ENCODE results near the gene PLXNA4.

The PLXNA4 gene

DNA sequence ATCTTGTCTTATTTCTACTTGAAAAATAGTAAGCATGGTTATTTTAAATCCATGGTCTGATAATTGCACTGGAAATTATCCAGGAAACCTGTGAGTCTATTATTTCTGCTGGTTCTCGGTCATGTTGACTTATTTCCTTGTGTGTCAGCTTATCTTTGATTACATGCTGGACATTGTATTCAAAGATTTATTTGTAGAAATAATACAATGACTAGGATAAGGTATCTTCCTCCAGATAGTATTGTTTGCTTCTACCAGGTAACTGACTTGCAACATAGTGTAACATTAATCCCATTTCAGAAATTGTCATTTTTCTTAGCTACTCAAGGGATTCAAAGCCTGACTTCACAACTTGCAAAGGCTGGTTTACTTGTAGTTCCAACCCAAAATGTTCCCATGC is 33.4 kb downstream of the PLXNA4 start:
- Histone ChIP-seq H3K36me3 (peaks cover 10% of the 10 kb centered on the region), H3K4me1 (peaks cover 8% of the 10 kb centered on the region)
- TF ChIP-seq, protein P1, sequence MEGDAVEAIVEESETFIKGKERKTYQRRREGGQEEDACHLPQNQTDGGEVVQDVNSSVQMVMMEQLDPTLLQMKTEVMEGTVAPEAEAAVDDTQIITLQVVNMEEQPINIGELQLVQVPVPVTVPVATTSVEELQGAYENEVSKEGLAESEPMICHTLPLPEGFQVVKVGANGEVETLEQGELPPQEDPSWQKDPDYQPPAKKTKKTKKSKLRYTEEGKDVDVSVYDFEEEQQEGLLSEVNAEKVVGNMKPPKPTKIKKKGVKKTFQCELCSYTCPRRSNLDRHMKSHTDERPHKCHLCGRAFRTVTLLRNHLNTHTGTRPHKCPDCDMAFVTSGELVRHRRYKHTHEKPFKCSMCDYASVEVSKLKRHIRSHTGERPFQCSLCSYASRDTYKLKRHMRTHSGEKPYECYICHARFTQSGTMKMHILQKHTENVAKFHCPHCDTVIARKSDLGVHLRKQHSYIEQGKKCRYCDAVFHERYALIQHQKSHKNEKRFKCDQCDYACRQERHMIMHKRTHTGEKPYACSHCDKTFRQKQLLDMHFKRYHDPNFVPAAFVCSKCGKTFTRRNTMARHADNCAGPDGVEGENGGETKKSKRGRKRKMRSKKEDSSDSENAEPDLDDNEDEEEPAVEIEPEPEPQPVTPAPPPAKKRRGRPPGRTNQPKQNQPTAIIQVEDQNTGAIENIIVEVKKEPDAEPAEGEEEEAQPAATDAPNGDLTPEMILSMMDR (IDR thresholded peaks at IDR 0.05; ENCODE audit: low read depth, low read length), result no peak

DNA sequence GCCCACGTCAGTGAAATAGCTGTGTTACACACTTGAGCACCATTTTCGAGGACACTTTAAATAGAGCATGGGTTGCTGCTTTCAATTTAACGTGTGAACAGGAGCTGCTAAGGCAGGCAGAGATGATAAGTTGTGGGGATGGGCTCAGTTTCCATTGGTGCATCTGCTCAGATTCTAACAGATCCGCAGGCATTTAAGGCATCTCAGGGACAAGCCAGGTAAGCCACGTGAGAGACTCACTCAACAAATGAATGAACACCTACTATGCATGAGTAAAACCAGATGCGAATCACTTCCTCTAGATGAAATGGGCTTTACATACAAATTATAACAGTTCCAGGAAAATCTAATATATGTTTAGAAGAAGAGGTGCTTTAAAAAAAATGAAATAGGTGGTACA is 34.6 kb downstream of the PLXNA4 start:
- Histone ChIP-seq H3K27me3 (no peaks in the 10 kb centered on the region), H3K36me3 (peaks cover 10% of the 10 kb centered on the region), H3K4me3 (ENCODE audit: low read depth, low read length) (no peak overlapping the region), H3K9me3 (no peaks in the 10 kb centered on the region), H3K4me1 (peaks cover 8% of the 10 kb centered on the region)
- TF ChIP-seq, protein P1 (IDR thresholded peaks at IDR 0.05; ENCODE audit: low read depth, low read length), result no peak
- no peak for DNase-seq

More for the DNA sequence above, 33.4 kb downstream of the PLXNA4 start:
- Histone ChIP-seq H3K27me3 (no peaks in the 10 kb centered on the region), H3K9me3 (no peaks in the 10 kb centered on the region), H3K4me3 (ENCODE audit: low read depth, low read length) (no peak overlapping the region)
- no peak for DNase-seq

DNA sequence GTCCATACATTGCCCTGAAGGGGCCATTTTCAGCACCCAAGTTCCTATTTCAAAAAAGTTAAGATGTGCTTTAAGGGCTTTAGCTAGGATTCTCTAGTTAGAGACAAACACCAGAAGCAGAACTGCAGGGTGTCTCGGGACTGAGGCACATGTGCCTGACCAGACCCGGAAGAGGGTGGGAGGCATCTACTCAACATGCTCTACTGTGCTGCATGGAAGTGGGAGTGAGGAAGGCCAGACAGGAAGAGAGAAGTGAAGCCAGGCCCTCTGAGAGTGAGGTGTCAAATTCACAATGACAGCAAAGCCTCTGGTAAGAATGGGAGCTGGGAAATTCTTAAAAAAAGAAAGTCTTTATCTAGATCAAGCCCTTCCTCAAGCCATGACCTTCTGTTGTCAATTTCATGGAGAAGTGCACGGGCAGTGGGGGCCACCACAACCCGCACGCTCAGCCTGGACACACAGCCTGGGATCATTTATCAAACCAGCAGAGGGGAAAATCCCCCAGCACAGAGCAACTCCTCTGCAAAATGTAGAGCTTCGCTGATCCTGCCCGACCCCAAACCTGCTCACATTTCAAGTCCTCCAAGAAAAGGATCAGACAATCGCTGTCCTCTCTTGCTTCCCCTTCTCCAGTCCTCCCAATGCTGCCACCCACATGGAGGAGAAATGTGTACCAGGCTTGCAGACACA is 38.7 kb downstream of the PLXNA4 start:
- no peaks in the 10 kb centered on the region for H3K9me3 ChIP-seq
- H3K4me3 ChIP-seq (ENCODE audit: low read depth, low read length), result no peak overlapping the region
- H3K27me3 ChIP-seq, result no peaks in the 10 kb centered on the region
- no peaks in the 10 kb centered on the region; the same call in 1 of the 2 replicates for H3K4me1 ChIP-seq
- DNase-seq, result no peak
- H3K36me3 ChIP-seq, result peaks cover 3% of the 10 kb centered on the region
- TF ChIP-seq, protein P1 (IDR thresholded peaks at IDR 0.05; ENCODE audit: low read depth, low read length), result no peak

DNA sequence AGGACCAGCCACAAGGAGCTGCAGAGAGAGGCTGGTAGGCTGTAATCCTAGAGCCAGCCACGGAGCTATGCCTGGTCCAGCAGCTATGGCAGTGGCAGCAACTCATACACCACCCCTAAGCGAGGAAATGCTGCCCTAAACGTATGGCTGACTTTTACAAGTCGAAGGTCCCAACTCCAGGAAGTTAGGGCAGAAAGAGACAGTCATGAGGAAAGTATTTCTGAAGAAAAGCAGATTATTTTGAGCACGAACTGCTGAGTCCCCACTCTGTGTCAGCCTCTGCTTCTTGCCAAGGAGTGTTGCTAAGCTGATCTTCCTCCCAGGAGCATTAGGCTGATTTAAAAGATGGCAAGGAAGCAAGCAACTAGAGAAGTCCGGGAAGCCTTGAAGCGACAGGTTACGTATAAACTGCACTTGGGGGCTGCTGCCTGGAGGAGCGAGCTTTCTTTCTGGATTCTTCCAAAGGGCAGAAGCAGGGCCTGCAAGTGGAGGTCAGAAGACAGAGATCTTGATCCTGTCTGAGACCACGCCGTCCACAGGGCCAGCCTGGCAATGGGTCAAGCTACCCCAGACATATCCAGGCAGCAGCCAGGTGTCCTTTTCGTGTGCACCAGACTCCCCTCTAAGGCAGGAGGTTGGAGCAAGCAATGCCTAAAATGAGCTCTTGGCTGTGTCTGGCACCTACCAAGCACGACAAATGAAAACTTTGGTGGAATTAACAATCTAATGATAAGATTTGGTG is 39.4 kb downstream of the PLXNA4 start:
- peaks cover 3% of the 10 kb centered on the region for H3K36me3 ChIP-seq
- TF ChIP-seq, protein P1 (IDR thresholded peaks at IDR 0.05; ENCODE audit: low read depth, low read length), result no peak
- H3K4me1 ChIP-seq, result no peaks in the 10 kb centered on the region; the same call in 1 of the 2 replicates
- no peaks in the 10 kb centered on the region for H3K27me3 ChIP-seq
- no peak overlapping the region for H3K4me3 ChIP-seq (ENCODE audit: low read depth, low read length)
- H3K9me3 ChIP-seq, result no peaks in the 10 kb centered on the region
- no peak for DNase-seq

DNA sequence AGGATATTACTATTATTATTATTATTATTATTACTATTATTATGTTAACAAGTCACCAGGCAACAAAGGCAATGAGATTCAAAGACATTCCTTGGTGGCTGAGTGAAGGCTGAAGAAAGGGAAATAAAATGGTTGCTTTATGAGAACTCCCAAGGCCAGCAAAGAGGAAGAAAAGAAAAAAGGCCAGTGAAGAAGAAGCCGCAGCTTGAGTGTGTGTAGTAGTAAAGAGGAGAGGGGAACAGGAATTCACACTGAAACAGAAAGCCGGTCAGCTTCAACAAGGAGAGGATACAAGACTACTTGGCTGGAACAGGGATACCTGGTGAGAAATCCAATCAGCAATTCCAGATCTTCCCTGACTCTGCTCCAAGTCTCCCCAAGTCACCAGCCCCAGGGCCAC is 42.4 kb downstream of the PLXNA4 start:
- Histone ChIP-seq H3K27me3 (no peaks in the 10 kb centered on the region), H3K9me3 (no peaks in the 10 kb centered on the region), H3K4me1 (no peaks in the 10 kb centered on the region), H3K36me3 (0 out of 2 replicates have a peak, but pooled peaks cover 3% of the 10 kb centered on the region), H3K4me3 (ENCODE audit: low read depth, low read length) (no peak overlapping the region)
- DNase-seq, result no peak
- TF ChIP-seq, protein P1 (IDR thresholded peaks at IDR 0.05; ENCODE audit: low read depth, low read length), result no peak

DNA sequence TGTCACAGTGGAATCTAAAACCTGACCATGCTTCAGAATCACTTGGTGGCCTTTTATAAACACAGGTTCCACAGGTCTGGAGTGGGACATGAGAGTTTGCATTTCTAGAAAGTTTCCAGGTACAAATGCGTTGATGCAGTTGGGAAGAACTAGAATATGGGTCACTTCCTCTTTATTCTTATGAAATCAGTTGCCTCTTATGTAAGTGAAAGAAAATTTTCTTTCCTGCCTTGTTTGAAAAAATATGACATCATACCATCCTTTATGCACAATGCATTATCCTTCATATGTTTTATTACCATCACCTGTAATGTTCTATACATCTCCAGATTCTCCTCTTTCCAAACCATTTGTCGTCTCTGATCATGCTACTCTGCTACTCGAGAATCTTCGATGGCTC is 44.0 kb downstream of the PLXNA4 start:
- TF ChIP-seq, protein P1 (IDR thresholded peaks at IDR 0.05; ENCODE audit: low read depth, low read length), result no peak
- no peaks in the 10 kb centered on the region for H3K9me3 ChIP-seq
- DNase-seq, result no peak
- H3K4me3 ChIP-seq (ENCODE audit: low read depth, low read length), result no peak overlapping the region
- no peaks in the 10 kb centered on the region for H3K27me3 ChIP-seq
- 0 out of 2 replicates have a peak, but pooled peaks cover 3% of the 10 kb centered on the region for H3K36me3 ChIP-seq
- H3K4me1 ChIP-seq, result no peaks in the 10 kb centered on the region
